ENCODE results near the gene SLC7A6. TPM values are rescaled to one million over a fixed set of nuclear protein-coding genes. Genes with fewer than 3 reads are reported as not detected.

Gene SLC7A6
- total and polyA plus RNA-seq, 2 experiments from 2014 or later: 17.3 to 20.9 TPM

DNA sequence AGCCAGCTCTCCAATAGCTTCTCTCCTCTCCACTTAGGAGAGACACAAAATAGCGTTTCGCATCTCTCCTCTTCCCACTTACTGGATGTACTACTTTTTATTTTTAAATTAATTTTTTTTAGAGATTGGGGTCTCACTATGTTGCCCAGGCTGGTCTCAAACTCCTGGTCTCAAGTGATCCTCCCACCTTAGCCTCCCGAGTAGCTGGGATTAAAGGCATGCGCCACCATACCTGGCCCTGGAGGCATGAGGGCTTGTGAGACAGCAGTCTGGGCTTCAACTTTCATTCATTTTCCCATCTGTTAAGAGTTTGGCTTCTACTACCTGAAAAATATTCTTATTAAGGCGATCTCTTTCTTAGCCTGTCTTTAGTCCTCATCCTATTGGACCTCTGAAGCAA, 28.1 kb downstream of the SLC7A6 start:
- H3K9me2 ChIP-seq (ENCODE audit: insufficient read depth): no peaks in the 10 kb centered on the region
- no peaks in the 10 kb centered on the region for H4K20me1 ChIP-seq (ENCODE audit: insufficient read depth)
- no peak overlapping the region for H3K4me3 ChIP-seq
- peaks cover 37% of the 10 kb centered on the region for H3K4me1 ChIP-seq (ENCODE audit: insufficient read depth)
- H3K9ac ChIP-seq: no peak overlapping the region
- TF ChIP-seq EZH2 (IDR thresholded peaks at IDR 0.05; ENCODE audit: insufficient read depth, poor library complexity, severe bottlenecking) (no peak), EZH2phosphoT487 (IDR thresholded peaks at IDR 0.05; ENCODE audit: insufficient read depth, low read depth) (no peak)
- H3K4me2 ChIP-seq (ENCODE audit: unreplicated experiment): no peak overlapping the region
- in situ Hi-C loops (cut with MboI): no loop called here
- peaks cover 30% of the 10 kb centered on the region for H3F3A ChIP-seq (ENCODE audit: insufficient read depth)
- H3K27ac ChIP-seq: no peak overlapping the region
- H3K27me3 ChIP-seq (replicated peaks; ENCODE audit: insufficient read depth): no peaks in the 10 kb centered on the region
- peaks cover 83% of the 10 kb centered on the region for H3K79me2 ChIP-seq (ENCODE audit: insufficient read depth)
- H3K36me3 ChIP-seq (ENCODE audit: low read depth): peaks cover 37% of the 10 kb centered on the region; the same call in 1 of the 2 replicates
- no peaks in the 10 kb centered on the region for H3K9me3 ChIP-seq (ENCODE audit: low read depth)
- H2AFZ ChIP-seq: no peak overlapping the region
- 97 to 98% methylated on average over 5 of the region's 5 CpGs for whole genome bisulfite sequencing, 2 experiments (ENCODE audit: low coverage in 1 of 2, low lambda C conversion rate in 2 of 2, missing lambda C conversion rate in 2 of 2)
- no peak for DNase-seq

DNA sequence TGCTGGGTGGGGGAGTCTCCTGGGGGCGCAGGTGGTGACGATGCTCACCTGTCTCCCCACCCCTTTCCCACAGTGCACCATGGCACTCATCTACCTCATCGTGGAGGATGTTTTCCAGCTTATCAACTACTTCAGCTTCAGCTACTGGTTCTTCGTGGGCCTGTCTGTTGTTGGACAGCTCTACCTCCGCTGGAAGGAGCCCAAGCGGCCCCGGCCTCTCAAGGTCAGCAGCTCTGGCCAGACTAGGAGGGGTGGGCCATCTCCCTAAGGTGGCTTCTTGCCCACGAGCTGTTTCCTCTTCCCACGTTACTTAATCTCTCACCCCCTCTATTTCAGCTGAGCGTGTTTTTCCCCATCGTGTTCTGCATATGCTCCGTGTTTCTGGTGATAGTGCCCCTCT, 32.0 kb downstream of the SLC7A6 start:
- H3K36me3 ChIP-seq (ENCODE audit: low read depth): peaks cover 62% of the 10 kb centered on the region
- in situ Hi-C loops (cut with MboI): no loop called here
- no peak overlapping the region for H2AFZ ChIP-seq
- DNase-seq: no peak
- H3K27me3 ChIP-seq (replicated peaks; ENCODE audit: insufficient read depth): no peaks in the 10 kb centered on the region
- no peaks in the 10 kb centered on the region for H4K20me1 ChIP-seq (ENCODE audit: insufficient read depth)
- H3K4me2 ChIP-seq (ENCODE audit: unreplicated experiment): no peak overlapping the region
- peaks cover 43% of the 10 kb centered on the region for H3F3A ChIP-seq (ENCODE audit: insufficient read depth)
- no peaks in the 10 kb centered on the region for H3K9me3 ChIP-seq (ENCODE audit: low read depth)
- no peak overlapping the region for H3K9ac ChIP-seq
- 93 to 94% methylated on average over 6 to 12 of the region's 12 CpGs for WGBS, 2 experiments (ENCODE audit: low coverage in 1 of 2, low lambda C conversion rate in 2 of 2, missing lambda C conversion rate in 2 of 2)
- no peaks in the 10 kb centered on the region for H3K9me2 ChIP-seq (ENCODE audit: insufficient read depth)
- H3K4me3 ChIP-seq: no peak overlapping the region
- H3K27ac ChIP-seq: no peak overlapping the region
- TF ChIP-seq EZH2 (IDR thresholded peaks at IDR 0.05; ENCODE audit: insufficient read depth, poor library complexity, severe bottlenecking) (no peak), EZH2phosphoT487 (IDR thresholded peaks at IDR 0.05; ENCODE audit: insufficient read depth, low read depth) (no peak)
- H3K79me2 ChIP-seq (ENCODE audit: insufficient read depth): peaks cover 63% of the 10 kb centered on the region
- H3K4me1 ChIP-seq (ENCODE audit: insufficient read depth): peaks cover 35% of the 10 kb centered on the region

- in situ Hi-C loops (cut with MboI): no loop called here
- Histone ChIP-seq H3F3A (ENCODE audit: insufficient read depth) (peaks cover 47% of the 10 kb centered on the region), H3K9ac (no peak overlapping the region), H3K4me3 (no peak overlapping the region), H2AFZ (no peak overlapping the region), H4K20me1 (ENCODE audit: insufficient read depth) (no peaks in the 10 kb centered on the region), H3K27ac (no peak overlapping the region), H3K4me2 (ENCODE audit: unreplicated experiment) (no peak overlapping the region), H3K9me3 (ENCODE audit: low read depth) (no peaks in the 10 kb centered on the region), H3K9me2 (ENCODE audit: insufficient read depth) (no peaks in the 10 kb centered on the region), H3K79me2 (ENCODE audit: insufficient read depth) (peaks cover 61% of the 10 kb centered on the region), H3K4me1 (ENCODE audit: insufficient read depth) (peaks cover 35% of the 10 kb centered on the region), H3K27me3 (replicated peaks; ENCODE audit: insufficient read depth) (no peaks in the 10 kb centered on the region), H3K36me3 (ENCODE audit: low read depth) (peaks cover 64% of the 10 kb centered on the region)
- no peak for TF ChIP-seq EZH2 (IDR thresholded peaks at IDR 0.05; ENCODE audit: insufficient read depth, poor library complexity, severe bottlenecking)
- TF ChIP-seq EZH2phosphoT487 (IDR thresholded peaks at IDR 0.05; ENCODE audit: insufficient read depth, low read depth): no peak
- 96% methylated on average over 6 of the region's 6 CpGs for WGBS, 2 experiments (ENCODE audit: low coverage in 1 of 2, low lambda C conversion rate in 2 of 2, missing lambda C conversion rate in 2 of 2)
- no peak for DNase-seq
These were observed 32.4 kb downstream of the SLC7A6 start for GRCh38 chr16:68296693-68297092.

- Histone ChIP-seq H3K36me3 (ENCODE audit: low read depth) (peaks cover 75% of the 10 kb centered on the region), H3K4me1 (ENCODE audit: insufficient read depth) (peaks cover 35% of the 10 kb centered on the region), H3K9ac (0 out of 2 replicates have a peak overlapping the region, but pooled peaks have one; percentile 27), H4K20me1 (ENCODE audit: insufficient read depth) (no peaks in the 10 kb centered on the region), H3K27me3 (replicated peaks; ENCODE audit: insufficient read depth) (no peaks in the 10 kb centered on the region), H3K4me3 (no peak overlapping the region), H3K9me3 (ENCODE audit: low read depth) (no peaks in the 10 kb centered on the region), H3F3A (ENCODE audit: insufficient read depth) (peaks cover 51% of the 10 kb centered on the region), H3K27ac (peak overlapping the region; percentile 68; the same call in 1 of the 2 replicates), H3K79me2 (ENCODE audit: insufficient read depth) (peaks cover 60% of the 10 kb centered on the region), H3K4me2 (ENCODE audit: unreplicated experiment) (no peak overlapping the region), H2AFZ (no peak overlapping the region), H3K9me2 (ENCODE audit: insufficient read depth) (no peaks in the 10 kb centered on the region)
- whole genome bisulfite sequencing, 2 experiments (ENCODE audit: low coverage in 1 of 2, low lambda C conversion rate in 2 of 2, missing lambda C conversion rate in 2 of 2): 55 to 56% methylated on average over 3 of the region's 3 CpGs
- TF ChIP-seq EZH2phosphoT487 (IDR thresholded peaks at IDR 0.05; ENCODE audit: insufficient read depth, low read depth): no peak
- no peak for TF ChIP-seq EZH2 (IDR thresholded peaks at IDR 0.05; ENCODE audit: insufficient read depth, poor library complexity, severe bottlenecking)
- DNase-seq: peak; percentile 43
- in situ Hi-C loops (cut with MboI): no loop called here
These were observed 33.6 kb downstream of the SLC7A6 start for GRCh38 chr16:68297908-68298307.

DNA sequence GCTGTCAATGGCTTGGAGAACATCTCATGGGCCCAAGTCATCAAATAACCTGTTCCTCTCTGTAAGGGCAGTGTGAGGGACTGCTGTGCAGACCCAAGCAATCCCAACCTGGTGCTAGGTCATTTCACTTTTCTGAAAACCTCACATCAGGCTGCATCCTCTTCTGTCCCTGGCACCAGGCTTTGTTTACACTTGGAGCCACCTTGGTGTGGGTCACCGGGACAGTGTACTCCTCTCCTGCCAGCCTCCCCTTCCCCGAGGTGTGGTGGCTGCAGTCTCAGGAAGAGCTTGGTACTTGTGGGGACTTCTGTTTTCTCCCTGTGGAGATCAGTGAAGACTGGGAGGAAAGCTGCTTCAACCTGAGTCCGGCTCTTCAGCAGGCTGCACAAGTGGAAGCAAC, 34.0 kb downstream of the SLC7A6 start:
- peaks cover 59% of the 10 kb centered on the region for H3K79me2 ChIP-seq (ENCODE audit: insufficient read depth)
- H3K9ac ChIP-seq: peak overlapping the region; percentile 27; the same call in 1 of the 2 replicates
- in situ Hi-C loops (cut with MboI): no loop called here
- H3K9me3 ChIP-seq (ENCODE audit: low read depth): no peaks in the 10 kb centered on the region
- no peaks in the 10 kb centered on the region for H3K9me2 ChIP-seq (ENCODE audit: insufficient read depth)
- 84 to 90% methylated on average over 3 of the region's 3 CpGs for WGBS, 2 experiments (ENCODE audit: low coverage in 1 of 2, low lambda C conversion rate in 2 of 2, missing lambda C conversion rate in 2 of 2)
- H3F3A ChIP-seq (ENCODE audit: insufficient read depth): peaks cover 52% of the 10 kb centered on the region
- peaks cover 74% of the 10 kb centered on the region for H3K36me3 ChIP-seq (ENCODE audit: low read depth)
- peaks cover 35% of the 10 kb centered on the region for H3K4me1 ChIP-seq (ENCODE audit: insufficient read depth)
- no peaks in the 10 kb centered on the region for H3K27me3 ChIP-seq (replicated peaks; ENCODE audit: insufficient read depth)
- DNase-seq: no peak
- H3K4me3 ChIP-seq: no peak overlapping the region
- H3K27ac ChIP-seq: peak overlapping the region; percentile 68
- no peak for TF ChIP-seq EZH2 (IDR thresholded peaks at IDR 0.05; ENCODE audit: insufficient read depth, poor library complexity, severe bottlenecking)
- no peak for TF ChIP-seq EZH2phosphoT487 (IDR thresholded peaks at IDR 0.05; ENCODE audit: insufficient read depth, low read depth)
- peak overlapping the region; percentile 12 for H3K4me2 ChIP-seq (ENCODE audit: unreplicated experiment)
- no peaks in the 10 kb centered on the region for H4K20me1 ChIP-seq (ENCODE audit: insufficient read depth)
- H2AFZ ChIP-seq: no peak overlapping the region
